HepG2 (cell line): ENCODE results near the gene UBE2O. TPM values are rescaled to one million over a fixed set of nuclear protein-coding genes. Genes with fewer than 3 reads are reported as not detected.

ENCODE experiments used
- AHR ChIP-seq: IDR thresholded peaks from 2 replicates; pipeline ENCODE4 v1.6.1; 2018; ENCODE audit warnings: missing genetic modification reagents, missing compliant biosample characterization
- AKAP8 ChIP-seq: sonication (generic); formaldehyde crosslinking; IDR thresholded peaks from 2 replicates; pipeline ENCODE4 v1.5.1; 2020; ENCODE audit warnings: mild to moderate bottlenecking, missing genetic modification reagents
- ATF7 ChIP-seq, 2 experiments: fragments of 450-650 bp in 1 of 2; sonication (generic) in 1 of 2; formaldehyde crosslinking in 1 of 2; IDR thresholded peaks; 2 replicates each; pipeline versions ENCODE4 v1.4.0 to v1.6.1; 2016 to 2020; ENCODE audit warnings: antibody characterized with exemption in 1 of 2, mild to moderate bottlenecking in 1 of 2, missing genetic modification reagents in 1 of 2
- IKZF4 ChIP-seq: sonication (generic); formaldehyde crosslinking; IDR thresholded peaks from 2 replicates; pipeline ENCODE4 v1.5.1; 2020; ENCODE audit warnings: borderline replicate concordance, mild to moderate bottlenecking, low read depth, missing genetic modification reagents; ENCODE audit errors: not compliant biosample characterization
- RBM22 ChIP-seq: fragments of 200-400 bp; formaldehyde crosslinking; optimal IDR thresholded peaks from 2 replicates; pipeline ENCODE3; 2017; ENCODE audit warnings: mild to moderate bottlenecking, low read length, moderate library complexity
- ZC3H13 ChIP-seq: sonication (generic); formaldehyde crosslinking; IDR thresholded peaks from 2 replicates; pipeline ENCODE4 v1.8.1; 2023; ENCODE audit warnings: mild to moderate bottlenecking, missing genetic modification reagents, moderate library complexity
- ZSCAN30 ChIP-seq: sonication (generic); formaldehyde crosslinking; IDR thresholded peaks from 2 replicates; pipeline ENCODE4 v1.5.0; 2020; ENCODE audit warnings: mild to moderate bottlenecking, missing genetic modification reagents
- polyA plus RNA-seq, 8 experiments: library from polyadenylated mRNA; depleted of rRNA in 3 of 8; stranded (reverse) in 7 of 8; unstranded in 1 of 8; fragments of >200 nt; fragmentation: Illumina TruSeq in 4 of 8; extraction: Trizol in 4 of 8; gene quantifications; 2 replicates each; pipeline versions ENCODE4 v1.2.1 to v1.2.3, GENCODE V29; 2011 to 2016; ENCODE audit warnings: low read depth in 4 of 8, missing spikeins in 1 of 8, mixed read lengths in 1 of 8; ENCODE audit not compliant: insufficient read depth in 1 of 8
- total RNA-seq, 5 experiments: library from RNA; depleted of rRNA; stranded (reverse); fragments of >200 nt; fragmentation: Illumina TruSeq; extraction: Trizol; gene quantifications; 2 replicates each; pipeline ENCODE4 v1.2.3, GENCODE V29; 2016; ENCODE audit warnings: low read depth in 1 of 5
- TF ChIP-seq, protein P1 (sequence below): sonication (generic); formaldehyde crosslinking; IDR thresholded peaks from 2 replicates; pipeline ENCODE4 v1.9.0; 2022; ENCODE audit warnings: missing genetic modification reagents, mild to moderate bottlenecking, borderline replicate concordance
- TF ChIP-seq, protein P2 (sequence below): IDR thresholded peaks from 2 replicates; pipeline ENCODE4 v1.6.1; 2016; ENCODE audit warnings: low read depth, missing genetic modification reagents, missing compliant biosample characterization
- TF ChIP-seq, protein P3 (sequence below): sonication (generic); formaldehyde crosslinking; IDR thresholded peaks from 2 replicates; pipeline ENCODE4 v1.4.0; 2020; ENCODE audit warnings: low read depth, mild to moderate bottlenecking, missing genetic modification reagents

Gene UBE2O
- total and polyA plus RNA-seq, 2 of the 13 experiments (the other 11 are each of a cell fraction or from before 2014, with no cell fraction given) = 21.5 to 23.5 TPM

DNA sequence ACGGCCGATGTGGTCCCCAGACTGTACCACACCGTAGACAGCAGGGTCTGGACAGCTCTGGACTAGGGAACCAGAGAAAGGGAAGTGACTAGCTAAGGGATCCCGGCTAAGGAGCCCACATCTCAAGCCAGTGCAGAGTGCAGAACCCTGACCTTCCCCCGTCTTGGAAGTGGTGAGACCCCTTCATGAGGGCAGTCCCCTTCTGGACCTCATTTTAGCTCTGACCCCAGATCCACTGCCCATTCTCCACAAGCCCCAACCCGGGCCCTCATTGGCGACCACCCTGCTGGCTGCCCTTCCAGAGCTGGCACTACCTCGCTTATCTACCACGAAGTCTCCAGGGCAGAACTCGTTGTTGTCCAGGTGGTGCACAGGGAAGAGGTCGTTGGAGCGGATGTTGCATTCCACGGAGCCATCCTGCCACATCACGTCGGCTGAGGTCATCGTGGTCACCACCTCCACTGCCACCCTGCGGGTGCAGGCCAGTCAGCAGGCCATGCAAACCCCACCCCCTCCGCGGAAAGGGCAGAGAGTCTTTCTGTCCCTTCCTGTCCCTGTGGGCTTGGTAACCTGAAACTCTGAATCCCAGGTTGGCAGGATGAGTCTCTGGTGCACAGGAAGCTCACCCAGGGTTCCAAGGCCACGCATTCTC, 54.3 kb downstream of the UBE2O start (continued):
- TF ChIP-seq, protein P1, sequence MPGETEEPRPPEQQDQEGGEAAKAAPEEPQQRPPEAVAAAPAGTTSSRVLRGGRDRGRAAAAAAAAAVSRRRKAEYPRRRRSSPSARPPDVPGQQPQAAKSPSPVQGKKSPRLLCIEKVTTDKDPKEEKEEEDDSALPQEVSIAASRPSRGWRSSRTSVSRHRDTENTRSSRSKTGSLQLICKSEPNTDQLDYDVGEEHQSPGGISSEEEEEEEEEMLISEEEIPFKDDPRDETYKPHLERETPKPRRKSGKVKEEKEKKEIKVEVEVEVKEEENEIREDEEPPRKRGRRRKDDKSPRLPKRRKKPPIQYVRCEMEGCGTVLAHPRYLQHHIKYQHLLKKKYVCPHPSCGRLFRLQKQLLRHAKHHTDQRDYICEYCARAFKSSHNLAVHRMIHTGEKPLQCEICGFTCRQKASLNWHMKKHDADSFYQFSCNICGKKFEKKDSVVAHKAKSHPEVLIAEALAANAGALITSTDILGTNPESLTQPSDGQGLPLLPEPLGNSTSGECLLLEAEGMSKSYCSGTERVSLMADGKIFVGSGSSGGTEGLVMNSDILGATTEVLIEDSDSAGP (CRISPR knock-in tag) = peak; percentile 3; the same call in 1 of the 2 replicates
- no peak for TF ChIP-seq AKAP8 (CRISPR knock-in tag)
- no peak for TF ChIP-seq IKZF4 (CRISPR knock-in tag)
- TF ChIP-seq RBM22 = peak; percentile 10
- TF ChIP-seq, protein P2, sequence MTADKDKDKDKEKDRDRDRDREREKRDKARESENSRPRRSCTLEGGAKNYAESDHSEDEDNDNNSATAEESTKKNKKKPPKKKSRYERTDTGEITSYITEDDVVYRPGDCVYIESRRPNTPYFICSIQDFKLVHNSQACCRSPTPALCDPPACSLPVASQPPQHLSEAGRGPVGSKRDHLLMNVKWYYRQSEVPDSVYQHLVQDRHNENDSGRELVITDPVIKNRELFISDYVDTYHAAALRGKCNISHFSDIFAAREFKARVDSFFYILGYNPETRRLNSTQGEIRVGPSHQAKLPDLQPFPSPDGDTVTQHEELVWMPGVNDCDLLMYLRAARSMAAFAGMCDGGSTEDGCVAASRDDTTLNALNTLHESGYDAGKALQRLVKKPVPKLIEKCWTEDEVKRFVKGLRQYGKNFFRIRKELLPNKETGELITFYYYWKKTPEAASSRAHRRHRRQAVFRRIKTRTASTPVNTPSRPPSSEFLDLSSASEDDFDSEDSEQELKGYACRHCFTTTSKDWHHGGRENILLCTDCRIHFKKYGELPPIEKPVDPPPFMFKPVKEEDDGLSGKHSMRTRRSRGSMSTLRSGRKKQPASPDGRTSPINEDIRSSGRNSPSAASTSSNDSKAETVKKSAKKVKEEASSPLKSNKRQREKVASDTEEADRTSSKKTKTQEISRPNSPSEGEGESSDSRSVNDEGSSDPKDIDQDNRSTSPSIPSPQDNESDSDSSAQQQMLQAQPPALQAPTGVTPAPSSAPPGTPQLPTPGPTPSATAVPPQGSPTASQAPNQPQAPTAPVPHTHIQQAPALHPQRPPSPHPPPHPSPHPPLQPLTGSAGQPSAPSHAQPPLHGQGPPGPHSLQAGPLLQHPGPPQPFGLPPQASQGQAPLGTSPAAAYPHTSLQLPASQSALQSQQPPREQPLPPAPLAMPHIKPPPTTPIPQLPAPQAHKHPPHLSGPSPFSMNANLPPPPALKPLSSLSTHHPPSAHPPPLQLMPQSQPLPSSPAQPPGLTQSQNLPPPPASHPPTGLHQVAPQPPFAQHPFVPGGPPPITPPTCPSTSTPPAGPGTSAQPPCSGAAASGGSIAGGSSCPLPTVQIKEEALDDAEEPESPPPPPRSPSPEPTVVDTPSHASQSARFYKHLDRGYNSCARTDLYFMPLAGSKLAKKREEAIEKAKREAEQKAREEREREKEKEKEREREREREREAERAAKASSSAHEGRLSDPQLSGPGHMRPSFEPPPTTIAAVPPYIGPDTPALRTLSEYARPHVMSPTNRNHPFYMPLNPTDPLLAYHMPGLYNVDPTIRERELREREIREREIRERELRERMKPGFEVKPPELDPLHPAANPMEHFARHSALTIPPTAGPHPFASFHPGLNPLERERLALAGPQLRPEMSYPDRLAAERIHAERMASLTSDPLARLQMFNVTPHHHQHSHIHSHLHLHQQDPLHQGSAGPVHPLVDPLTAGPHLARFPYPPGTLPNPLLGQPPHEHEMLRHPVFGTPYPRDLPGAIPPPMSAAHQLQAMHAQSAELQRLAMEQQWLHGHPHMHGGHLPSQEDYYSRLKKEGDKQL (CRISPR knock-in tag) = no peak
- no peak for TF ChIP-seq ATF7 (IDR thresholded peaks at IDR 0.05)
- TF ChIP-seq ATF7 (CRISPR knock-in tag; IDR thresholded peaks at IDR 0.05) = 0 out of 2 replicates have a peak, but pooled peaks have one; percentile 40
- 0 out of 2 replicates have a peak, but pooled peaks have one; percentile 6 for TF ChIP-seq ZC3H13
- TF ChIP-seq ZSCAN30 = no peak
- TF ChIP-seq AHR (CRISPR knock-in tag) = no peak
- TF ChIP-seq, protein P3, sequence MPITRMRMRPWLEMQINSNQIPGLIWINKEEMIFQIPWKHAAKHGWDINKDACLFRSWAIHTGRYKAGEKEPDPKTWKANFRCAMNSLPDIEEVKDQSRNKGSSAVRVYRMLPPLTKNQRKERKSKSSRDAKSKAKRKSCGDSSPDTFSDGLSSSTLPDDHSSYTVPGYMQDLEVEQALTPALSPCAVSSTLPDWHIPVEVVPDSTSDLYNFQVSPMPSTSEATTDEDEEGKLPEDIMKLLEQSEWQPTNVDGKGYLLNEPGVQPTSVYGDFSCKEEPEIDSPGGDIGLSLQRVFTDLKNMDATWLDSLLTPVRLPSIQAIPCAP (CRISPR knock-in tag) = 0 out of 2 replicates have a peak, but pooled peaks have one; percentile 40
